Small intestine (tissue), 7 donors: ENCODE data around the gene TMTC3. TPM values are rescaled to one million over a fixed set of nuclear protein-coding genes. Genes with fewer than 3 reads are reported as not detected.

ENCODE experiments used
- DNase-seq, 2 donors: peaks; one replicate each; pipeline versions ENCODE4 v3.0.0 to v3.0.0-alpha.2; 2013
- FAIRE-seq: peaks from 2 replicates; lab custom pipeline; 2012; peaks lifted over from hg19 to GRCh38; lab: Jason Lieb, UNC
- H3K27ac ChIP-seq, 3 donors: one replicate each; pipeline ENCODE4 v1.5.1; 2013; ENCODE audit warnings: low read length in 2 of 3, mild to moderate bottlenecking in 2 of 3, control low read depth in 1 of 3, inconsistent platforms in 1 of 3, low read depth in 1 of 3, moderate library complexity in 1 of 3
- H3K27me3 ChIP-seq, 3 donors: one replicate each; pipeline ENCODE4 v1.6.1; 2013; ENCODE audit warnings: low read length in 3 of 3, inconsistent platforms in 1 of 3; ENCODE audit not compliant: control insufficient read depth in 3 of 3, insufficient read depth in 3 of 3
- H3K36me3 ChIP-seq, 3 donors: one replicate each; pipeline ENCODE4 v1.6.1; 2013; ENCODE audit warnings: low read length in 3 of 3, inconsistent platforms in 1 of 3, low read depth in 1 of 3, mild to moderate bottlenecking in 1 of 3, moderate library complexity in 1 of 3; ENCODE audit not compliant: control insufficient read depth in 3 of 3, insufficient read depth in 2 of 3
- H3K4me1 ChIP-seq, 3 donors: one replicate each; pipeline ENCODE4 v1.6.1; 2013; ENCODE audit warnings: low read length in 2 of 3, inconsistent platforms in 1 of 3, low read depth in 1 of 3, mild to moderate bottlenecking in 1 of 3, moderate library complexity in 1 of 3; ENCODE audit not compliant: control insufficient read depth in 3 of 3, insufficient read depth in 2 of 3
- H3K4me3 ChIP-seq, 3 donors: one replicate each; pipeline ENCODE4 v1.5.1; 2013; ENCODE audit warnings: low read length in 3 of 3, control low read depth in 1 of 3, inconsistent platforms in 1 of 3, low read depth in 1 of 3, mild to moderate bottlenecking in 1 of 3, moderate library complexity in 1 of 3
- H3K9me3 ChIP-seq, 2 donors: one replicate each; pipeline ENCODE4 v1.6.1; 2013; ENCODE audit warnings: low read depth in 1 of 2, low read length in 1 of 2; ENCODE audit not compliant: control insufficient read depth in 2 of 2, insufficient read depth in 1 of 2
- WGBS, 3 donors: extraction: QIAGEN DNeasy Blood & Tissue Kit; methylation state at CpG; one replicate each; pipeline ENCODE4 v1.1.7; 2013; 5-methylcytosine and 5-hydroxymethylcytosine counted together
- polyA plus RNA-seq, 4 donors: library from polyadenylated mRNA; stranded (reverse) in 3 of 4; unstranded in 1 of 4; fragments of 200-250 nt in 3 of 4; fragments of 120-200 nt in 1 of 4; gene quantifications; one replicate each; pipeline versions ENCODE4 v1.2.1 to v1.2.3, GENCODE V29; 2013
- donor health status: healthy with polysubstance abuse.
- donor health status: control.
- donor health status: control.
- donor health status: Bipolar disorder and iron deficiency.
- donor health status: healthy.

The TMTC3 gene
- polyA plus RNA-seq, 4 donors, result 1.9 to 15.1 (median 3.3) TPM

DNA sequence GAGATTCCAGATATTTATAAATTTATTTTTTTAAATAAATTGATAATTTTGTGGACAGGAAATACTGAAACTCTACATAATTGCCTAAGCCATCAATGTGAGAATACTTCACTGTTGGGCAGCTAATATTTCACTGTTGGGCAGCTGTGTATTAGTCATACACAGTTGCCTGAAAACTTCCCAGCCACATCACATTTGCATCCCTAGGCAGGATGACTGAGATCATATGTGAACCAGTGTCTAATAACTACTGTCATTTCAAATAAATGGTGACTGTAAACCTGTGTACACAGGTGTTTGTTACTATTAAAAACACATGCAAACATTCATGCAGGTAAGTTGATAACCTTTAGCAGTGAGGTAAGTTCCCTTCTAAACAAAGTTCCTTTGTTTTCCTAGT lies 43.9 kb downstream of the TMTC3 start:
- Histone ChIP-seq H3K9me3 (peaks cover 0 to 24% of the 10 kb centered on the region in 2 donors), H3K27ac (no peak overlapping the region), H3K36me3 (peaks cover under 1 to 13% (median 12%) of the 10 kb centered on the region in 3 donors), H3K4me1 (peaks cover 0 to 7% (median 0%) of the 10 kb centered on the region in 3 donors), H3K27me3 (no peaks in the 10 kb centered on the region), H3K4me3 (no peak overlapping the region)
- DNase-seq, result no peak
- FAIRE-seq, result no peak

DNA sequence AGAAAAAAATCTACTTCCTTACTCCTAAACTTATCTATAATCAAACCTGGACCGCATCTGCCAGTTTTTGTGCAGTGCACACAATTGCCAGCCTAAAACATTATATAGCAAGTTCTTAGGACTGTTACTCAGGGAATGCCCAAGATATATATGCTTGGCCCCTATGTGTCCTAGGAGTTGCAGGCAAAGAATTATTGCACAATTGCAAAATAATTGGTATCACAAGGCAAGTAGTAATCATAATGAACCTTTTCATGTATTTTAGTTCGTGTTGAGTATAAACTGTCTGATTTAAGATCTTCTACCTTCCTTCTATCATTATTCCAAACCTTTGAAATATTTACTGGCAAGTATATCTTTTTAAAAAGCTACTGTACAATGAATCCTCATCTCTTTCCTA lies 45.5 kb downstream of the TMTC3 start:
- Histone ChIP-seq H3K36me3 (peaks cover 0 to 13% (median 10%) of the 10 kb centered on the region in 3 donors), H3K9me3 (peaks cover 0 to 14% of the 10 kb centered on the region in 2 donors), H3K27me3 (no peaks in the 10 kb centered on the region), H3K4me1 (peaks cover 0 to 2% (median 0%) of the 10 kb centered on the region in 3 donors), H3K27ac (no peak overlapping the region), H3K4me3 (no peak overlapping the region)
- 79 to 90% (median 87%) methylated on average over 2 of the region's 2 CpGs for WGBS, 3 donors
- no peak for FAIRE-seq
- no peak for DNase-seq

DNA sequence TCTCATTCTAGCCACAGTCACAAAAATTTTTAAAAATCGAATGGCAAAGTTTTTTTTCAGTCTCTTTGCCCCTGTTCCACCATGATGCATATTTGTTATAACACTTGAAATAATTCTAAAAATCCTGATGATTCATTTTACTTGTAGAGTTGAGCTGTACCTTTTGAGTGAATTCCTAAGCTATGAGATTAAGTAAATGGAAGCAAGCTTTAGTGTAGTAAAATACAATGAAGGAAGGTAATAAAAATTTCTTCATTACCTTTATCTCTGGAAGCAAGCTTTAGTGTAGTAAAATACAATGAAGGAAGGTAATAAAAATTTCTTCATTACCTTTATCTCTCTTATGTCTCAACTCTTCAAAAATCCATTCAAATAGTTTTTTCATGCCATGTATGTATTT lies 46.1 kb downstream of the TMTC3 start:
- DNase-seq (peak; percentile 23 to 24), FAIRE-seq (no peak)
- no peak overlapping the region for H3K27ac ChIP-seq
- H3K36me3 ChIP-seq, result peaks cover 0 to 13% (median 9%) of the 10 kb centered on the region in 3 donors
- H3K9me3 ChIP-seq, result peaks cover 0 to 9% of the 10 kb centered on the region in 2 donors
- peaks cover 0 to 2% (median 0%) of the 10 kb centered on the region in 3 donors for H3K4me1 ChIP-seq
- H3K4me3 ChIP-seq, result no peak overlapping the region
- WGBS, 3 donors, result 26 to 66% (median 47%) methylated on average over 1 of the region's 1 CpG
- H3K27me3 ChIP-seq, result no peaks in the 10 kb centered on the region

DNA sequence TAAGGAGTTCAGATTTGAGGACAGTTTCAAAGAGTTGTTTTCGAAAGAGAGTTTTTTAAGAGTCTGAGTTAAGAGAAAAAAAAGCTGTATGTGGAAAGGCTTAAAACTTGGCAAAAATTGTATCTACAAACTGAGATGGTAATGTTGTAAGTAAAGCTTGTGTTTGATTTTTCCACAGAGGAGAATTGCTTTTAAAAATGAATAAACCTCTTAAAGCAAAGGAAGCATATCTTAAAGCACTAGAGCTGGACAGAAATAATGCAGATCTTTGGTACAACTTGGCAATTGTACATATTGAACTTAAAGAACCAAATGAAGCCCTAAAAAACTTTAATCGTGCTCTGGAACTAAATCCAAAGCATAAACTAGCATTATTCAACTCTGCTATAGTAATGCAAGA lies 50.3 kb downstream of the TMTC3 start:
- Histone ChIP-seq H3K36me3 (peaks cover 2 to 11% (median 3%) of the 10 kb centered on the region in 3 donors), H3K4me1 (peaks cover 0 to 2% (median 0%) of the 10 kb centered on the region in 3 donors), H3K27me3 (no peaks in the 10 kb centered on the region), H3K9me3 (no peaks in the 10 kb centered on the region), H3K27ac (no peak overlapping the region), H3K4me3 (no peak overlapping the region)
- 69 to 86% (median 84%) methylated on average over 2 of the region's 2 CpGs for WGBS, 3 donors
- no peak for FAIRE-seq
- no peak for DNase-seq

DNA sequence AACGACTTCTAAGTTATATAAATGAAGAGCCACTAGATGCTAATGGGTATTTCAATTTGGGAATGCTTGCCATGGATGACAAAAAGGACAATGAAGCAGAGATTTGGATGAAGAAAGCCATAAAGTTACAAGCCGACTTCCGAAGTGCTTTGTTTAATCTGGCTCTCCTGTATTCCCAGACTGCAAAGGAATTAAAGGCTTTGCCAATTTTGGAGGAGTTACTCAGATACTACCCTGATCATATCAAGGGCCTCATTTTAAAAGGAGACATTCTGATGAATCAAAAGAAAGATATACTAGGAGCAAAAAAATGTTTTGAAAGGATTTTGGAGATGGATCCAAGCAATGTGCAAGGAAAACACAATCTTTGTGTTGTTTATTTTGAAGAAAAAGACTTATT lies 52.8 kb downstream of the TMTC3 start:
- WGBS, 3 donors, result 87 to 94% (median 88%) methylated on average over 3 of the region's 3 CpGs
- no peak for DNase-seq
- Histone ChIP-seq H3K4me1 (no peaks in the 10 kb centered on the region), H3K36me3 (peaks cover 3 to 10% (median 4%) of the 10 kb centered on the region in 3 donors), H3K9me3 (no peaks in the 10 kb centered on the region), H3K27me3 (no peaks in the 10 kb centered on the region), H3K4me3 (no peak overlapping the region), H3K27ac (no peak overlapping the region)
- no peak for FAIRE-seq

DNA sequence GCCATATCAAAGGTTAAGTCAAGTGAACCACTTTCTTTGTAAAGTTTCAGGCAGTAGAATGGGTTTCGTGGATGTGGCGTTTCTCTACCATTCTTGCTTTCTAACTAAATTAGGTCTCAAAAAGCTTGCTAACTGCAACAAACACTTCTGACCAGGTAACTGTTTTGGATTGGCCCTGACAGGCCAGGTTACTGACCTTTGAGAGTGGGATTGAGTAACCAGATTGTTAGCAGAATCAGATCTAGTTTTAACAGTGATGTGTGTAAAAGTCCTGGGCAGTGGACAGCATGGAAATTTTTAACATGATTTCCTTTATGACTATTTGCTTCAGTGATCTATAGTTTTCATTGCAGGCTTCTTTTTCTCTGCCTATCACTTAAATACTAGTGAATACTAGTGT lies 57.9 kb downstream of the TMTC3 start:
- Histone ChIP-seq H3K9me3 (peaks cover 0 to 10% of the 10 kb centered on the region in 2 donors), H3K4me1 (no peaks in the 10 kb centered on the region), H3K36me3 (peaks cover 0 to 2% (median 0%) of the 10 kb centered on the region in 3 donors), H3K27ac (no peak overlapping the region), H3K4me3 (no peak overlapping the region), H3K27me3 (no peaks in the 10 kb centered on the region)
- WGBS, 3 donors, result 92 to 99% (median 95%) methylated on average over 2 of the region's 2 CpGs
- DNase-seq (no peak), FAIRE-seq (no peak)

DNA sequence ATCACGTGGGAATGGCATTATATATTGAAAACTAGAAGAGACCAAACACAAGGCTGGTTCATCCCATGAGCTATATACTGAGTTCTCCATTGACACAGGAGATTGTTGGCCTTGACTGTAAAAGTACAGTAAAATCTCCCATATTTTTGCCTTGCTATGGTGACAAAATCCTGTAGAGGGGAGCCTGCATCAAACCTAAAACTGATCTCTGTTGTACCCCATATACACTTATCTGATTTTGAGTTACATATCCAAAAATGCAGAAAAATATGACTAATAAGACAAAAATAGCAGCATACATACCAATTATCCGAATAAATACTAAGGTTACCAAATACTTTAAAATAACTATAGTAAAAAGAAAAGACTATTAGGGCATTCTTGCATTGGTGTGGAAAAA lies 60.4 kb downstream of the TMTC3 start:
- WGBS, 3 donors, result 72 to 81% (median 73%) methylated on average over 2 of the region's 2 CpGs
- peaks cover 0 to 22% of the 10 kb centered on the region in 2 donors for H3K9me3 ChIP-seq
- no peak overlapping the region for H3K4me3 ChIP-seq
- H3K27ac ChIP-seq, result no peak overlapping the region
- FAIRE-seq (no peak), DNase-seq (no peak)
- no peaks in the 10 kb centered on the region for H3K27me3 ChIP-seq
- H3K4me1 ChIP-seq, result peaks cover 0 to 11% (median 0%) of the 10 kb centered on the region in 3 donors
- H3K36me3 ChIP-seq, result peaks cover 0 to 2% (median 0%) of the 10 kb centered on the region in 3 donors

DNA sequence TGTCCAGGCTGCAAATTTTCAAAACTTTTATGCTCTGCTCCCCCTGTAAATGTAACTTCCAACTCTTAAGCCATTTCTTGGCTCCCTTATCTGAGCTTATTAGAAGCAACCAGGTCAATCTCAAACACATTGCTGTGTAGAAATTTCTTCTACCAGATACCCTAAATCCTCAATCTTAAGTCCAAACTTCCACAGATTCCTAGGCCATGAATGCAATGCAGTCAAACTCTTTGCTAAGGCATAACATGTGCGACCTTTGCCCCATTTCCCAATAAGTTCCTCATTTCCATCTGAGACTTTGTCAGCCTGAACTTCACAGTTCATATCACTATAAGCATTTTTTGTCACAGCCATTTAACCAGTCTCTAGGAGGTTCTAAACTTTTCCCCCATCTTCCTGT lies 64.5 kb downstream of the TMTC3 start:
- WGBS, 3 donors, result 44 to 83% (median 73%) methylated on average over 1 of the region's 1 CpG
- H3K36me3 ChIP-seq, result no peaks in the 10 kb centered on the region
- no peak overlapping the region for H3K27ac ChIP-seq
- H3K27me3 ChIP-seq, result no peaks in the 10 kb centered on the region
- peaks cover 0 to 11% (median 0%) of the 10 kb centered on the region in 3 donors for H3K4me1 ChIP-seq
- H3K4me3 ChIP-seq, result no peak overlapping the region
- peaks cover 0 to 45% of the 10 kb centered on the region in 2 donors for H3K9me3 ChIP-seq
- peak; percentile 71 to 72 for DNase-seq
- no peak for FAIRE-seq
